Measurements from ENCODE around the gene TMEM44. TPM values are rescaled to one million over a fixed set of nuclear protein-coding genes. Genes with fewer than 3 reads are reported as not detected.

The TMEM44 gene
- total RNA-seq, 4 donors from 2014 or later: 4.4 to 8.8 (median 7.4) TPM

- 100% methylated on average over 3 of the region's 14 CpGs; no CpG with 5 or more reads in 1 of the 2 donors for WGBS, 2 donors (ENCODE audit: low coverage in 1 of 2)
- no peak overlapping the region for H3K4me3 ChIP-seq
- no peaks in the 10 kb centered on the region for H3K4me1 ChIP-seq
- no peak for TF ChIP-seq CTCF (IDR thresholded peaks at IDR 0.05)
- TF ChIP-seq POLR2A (IDR thresholded peaks at IDR 0.05): no peak
- TF ChIP-seq POLR2AphosphoS5 (IDR thresholded peaks at IDR 0.05): no peak
- TF ChIP-seq EP300 (IDR thresholded peaks at IDR 0.05): no peak
- no peak overlapping the region for H3K27ac ChIP-seq
- H3K9me3 ChIP-seq: no peaks in the 10 kb centered on the region
- no peaks in the 10 kb centered on the region for H3K27me3 ChIP-seq
- ATAC-seq: no peak
- H3K36me3 ChIP-seq: no peaks in the 10 kb centered on the region
Measured at GRCh38 chr3:194617143-194617671, 16.0 kb downstream of the TMEM44 start.

GRCh38 chr3:194615226-194615625, 18.0 kb downstream of the TMEM44 start:
- H3K4me3 ChIP-seq: no peak overlapping the region
- H3K36me3 ChIP-seq: no peaks in the 10 kb centered on the region
- no peak for ATAC-seq
- H3K9me3 ChIP-seq: no peaks in the 10 kb centered on the region
- H3K4me1 ChIP-seq: no peaks in the 10 kb centered on the region
- no peak overlapping the region for H3K27ac ChIP-seq
- H3K27me3 ChIP-seq: no peaks in the 10 kb centered on the region
- TF ChIP-seq EP300 (IDR thresholded peaks at IDR 0.05) (no peak), POLR2A (IDR thresholded peaks at IDR 0.05) (no peak), POLR2AphosphoS5 (IDR thresholded peaks at IDR 0.05) (no peak), CTCF (IDR thresholded peaks at IDR 0.05) (no peak)
- WGBS, 2 donors (ENCODE audit: low coverage in 1 of 2): 67 to 90% methylated on average over 6 to 11 of the region's 11 CpGs

GRCh38 chr3:194612221-194612620, 21.0 kb downstream of the TMEM44 start:
- TF ChIP-seq POLR2A (IDR thresholded peaks at IDR 0.05) (no peak), EP300 (IDR thresholded peaks at IDR 0.05) (no peak), CTCF (IDR thresholded peaks at IDR 0.05) (no peak), POLR2AphosphoS5 (IDR thresholded peaks at IDR 0.05) (no peak)
- WGBS, 2 donors (ENCODE audit: low coverage in 1 of 2): 77 to 79% methylated on average over 7 to 8 of the region's 8 CpGs
- Histone ChIP-seq H3K4me1 (no peaks in the 10 kb centered on the region), H3K4me3 (no peak overlapping the region), H3K36me3 (no peaks in the 10 kb centered on the region), H3K9me3 (no peaks in the 10 kb centered on the region), H3K27me3 (no peaks in the 10 kb centered on the region), H3K27ac (no peak overlapping the region)
- ATAC-seq: no peak

- TF ChIP-seq POLR2AphosphoS5 (IDR thresholded peaks at IDR 0.05) (no peak), EP300 (IDR thresholded peaks at IDR 0.05) (no peak), POLR2A (IDR thresholded peaks at IDR 0.05) (no peak), CTCF (IDR thresholded peaks at IDR 0.05) (no peak)
- no peaks in the 10 kb centered on the region for H3K36me3 ChIP-seq
- H3K27me3 ChIP-seq: no peaks in the 10 kb centered on the region
- 100% methylated on average over 3 of the region's 3 CpGs; no CpG with 5 or more reads in 1 of the 2 donors for whole genome bisulfite sequencing, 2 donors (ENCODE audit: low coverage in 1 of 2)
- no peak overlapping the region for H3K4me3 ChIP-seq
- no peaks in the 10 kb centered on the region for H3K9me3 ChIP-seq
- H3K4me1 ChIP-seq: no peaks in the 10 kb centered on the region
- no peak overlapping the region for H3K27ac ChIP-seq
- no peak for ATAC-seq
Measured at GRCh38 chr3:194610689-194611088, 22.5 kb downstream of the TMEM44 start.

- ATAC-seq: no peak
- TF ChIP-seq CTCF (IDR thresholded peaks at IDR 0.05): no peak
- no peak for TF ChIP-seq POLR2AphosphoS5 (IDR thresholded peaks at IDR 0.05)
- TF ChIP-seq POLR2A (IDR thresholded peaks at IDR 0.05): no peak
- TF ChIP-seq EP300 (IDR thresholded peaks at IDR 0.05): no peak
- Histone ChIP-seq H3K27ac (no peak overlapping the region), H3K9me3 (no peaks in the 10 kb centered on the region), H3K27me3 (no peaks in the 10 kb centered on the region), H3K36me3 (no peaks in the 10 kb centered on the region), H3K4me1 (no peaks in the 10 kb centered on the region), H3K4me3 (no peak overlapping the region)
- WGBS, 2 donors (ENCODE audit: low coverage in 1 of 2): 79 to 86% methylated on average over 7 to 8 of the region's 13 CpGs
Measured at GRCh38 chr3:194609601-194610000, 23.6 kb downstream of the TMEM44 start.
